Right ventricle myocardium superior (tissue), 1 donor: Measurements from ENCODE around the gene RNASE1. TPM values are rescaled to one million over a fixed set of nuclear protein-coding genes. Genes with fewer than 3 reads are reported as not detected.
"Not testable (repeated sequence)": the region's sequence is repeated elsewhere in the genome, so short reads cannot be mapped to it uniquely, and the experiment has no call there.

Experiments
- ATAC-seq: fragments of 200-7000 bp; cut with Tn5 transposase; one replicate; pipeline ENCODE4 v1.9.1; 2020; ENCODE audit warnings: mild to moderate bottlenecking; ENCODE audit not compliant: poor library complexity
- DNase-seq: peaks from one replicate; pipeline ENCODE4 v3.0.0-alpha.2; 2020
- intact Hi-C: fragments of 100-400 bp; cut with DNase I; formaldehyde crosslinking; loops from one replicate; pipeline ENCODE4 v1.11.2; 2022
- long read RNA-seq: library from polyadenylated mRNA; unstranded; transcript quantifications from one replicate; pipeline ENCODE4 v2.0.0, GENCODE V29; 2021
- total RNA-seq: library from RNA; stranded (reverse); fragmentation: NEBNext Ultra II Directional; extraction: Animal tissue kit (Norgen Biotek cat#: 25700); gene quantifications from one replicate; pipeline ENCODE4 v1.2.1, GENCODE V29; 2021
- donor health status: DM: no; HTN: yes; CAD: no; lungs with severe emphysema.

RNASE1 gene
- total RNA-seq, result 317 TPM
- long read RNA-seq, transcript RNASE1-201 (3 exons, 878 nt), result minor isoform, 30 of 288 reads
- long read RNA-seq, transcript RNASE1-202 (2 exons, 1,348 nt), result major isoform, 163 of 288 reads
- long read RNA-seq, transcript RNASE1-203 (3 exons, 769 nt), result minor isoform, 21 of 288 reads
- long read RNA-seq, partial matches to known transcripts, result 0 of 288 reads
- long read RNA-seq, other reads (novel, unspliced or antisense), result 73 of 288 reads

- ATAC-seq (peak; percentile 52), DNase-seq (peak; percentile 67)
- intact Hi-C loops, result no loop called here
These were observed at the start of gene RNASE1 for GRCh38 chr14:20802341-20803084. Gene RNASE1, minus strand, starts transcription at chr14:20802844. Its CDS starts 776 bp downstream, at chr14:20802068.

GRCh38 chr14:20848955-20849570 is 46.4 kb upstream of the RNASE1 start:
- intact Hi-C loops, result no loop called here
- ATAC-seq, result no peak
- no peak for DNase-seq

- intact Hi-C loops, result no loop called here
- no peak for ATAC-seq
- DNase-seq, result no peak
These were observed 45.8 kb upstream of the RNASE1 start for GRCh38 chr14:20848316-20848954.

- intact Hi-C loops, result no loop called here
- ATAC-seq (peak; percentile 25), DNase-seq (no peak)
These were observed 43.9 kb upstream of the RNASE1 start for GRCh38 chr14:20846560-20846959.

- no peak for DNase-seq
- intact Hi-C loops, result no loop called here
- ATAC-seq, result no peak
These were observed 38.5 kb upstream of the RNASE1 start for GRCh38 chr14:20841096-20841495.

- DNase-seq, result no peak
- intact Hi-C loops, result no loop called here
- ATAC-seq, result no peak
These were observed 35.2 kb upstream of the RNASE1 start for GRCh38 chr14:20837831-20838230.

GRCh38 chr14:20836668-20837338 is 34.2 kb upstream of the RNASE1 start:
- ATAC-seq (no peak), DNase-seq (no peak)
- intact Hi-C loops, result no loop called here

GRCh38 chr14:20834899-20835298 is 32.3 kb upstream of the RNASE1 start:
- intact Hi-C loops, result no loop called here
- no peak for DNase-seq

GRCh38 chr14:20830831-20831230 is 28.2 kb upstream of the RNASE1 start:
- DNase-seq, result no peak
- ATAC-seq, result no peak
- intact Hi-C loops, result no loop called here

More at GRCh38 chr14:20834899-20835298, 32.3 kb upstream of the RNASE1 start:
- ATAC-seq, result no peak

- ATAC-seq, intact Hi-C loops: not testable (repeated sequence)
These were observed 25.5 kb upstream of the RNASE1 start for GRCh38 chr14:20828024-20828694.

GRCh38 chr14:20827326-20827725 is 24.7 kb upstream of the RNASE1 start:
- DNase-seq (no peak), ATAC-seq (no peak)
- intact Hi-C loops, result no loop called here

More at GRCh38 chr14:20828024-20828694, 25.5 kb upstream of the RNASE1 start:
- DNase-seq, result not testable (repeated sequence)

- DNase-seq, ATAC-seq, intact Hi-C loops: not testable (repeated sequence)
These were observed 24.0 kb upstream of the RNASE1 start for GRCh38 chr14:20826666-20827065.

GRCh38 chr14:20823859-20824258 is 21.2 kb upstream of the RNASE1 start:
- no peak for DNase-seq
- intact Hi-C loops, result no loop called here
- ATAC-seq, result no peak

GRCh38 chr14:20821521-20822108 is 19.0 kb upstream of the RNASE1 start:
- peak; percentile 60 for ATAC-seq
- intact Hi-C loops, result not testable (repeated sequence)
- peak; percentile 50 for DNase-seq

- intact Hi-C loops, result no loop called here
- DNase-seq (no peak), ATAC-seq (no peak)
These were observed 17.6 kb upstream of the RNASE1 start for GRCh38 chr14:20820063-20820904.

GRCh38 chr14:20818861-20819260 is 16.2 kb upstream of the RNASE1 start:
- no peak for ATAC-seq
- intact Hi-C loops, result no loop called here
- DNase-seq, result no peak

- intact Hi-C loops, DNase-seq, ATAC-seq: not testable (repeated sequence)
These were observed 13.3 kb upstream of the RNASE1 start for GRCh38 chr14:20815946-20816345.
